ENCODE data around the gene ST7.
A peak's percentile ranks its signal among the peaks of the same experiment; 100 is the strongest.

ST7 gene

GRCh38 chr7:116980354-116980753 is 27.1 kb downstream of the ST7 start:
- no peak for DNase-seq

- DNase-seq, result peak; percentile 24
Observed at GRCh38 chr7:116981939-116982338, 28.6 kb downstream of the ST7 start.

GRCh38 chr7:116984511-116984910 is 31.2 kb downstream of the ST7 start:
- DNase-seq, result no peak

- DNase-seq, result peak; percentile 68
Observed at GRCh38 chr7:116984917-116985316, 31.6 kb downstream of the ST7 start.

- no peak for DNase-seq
Observed at GRCh38 chr7:116985575-116985974, 32.3 kb downstream of the ST7 start.

- no peak for DNase-seq
Observed at GRCh38 chr7:116986611-116987565, 33.6 kb downstream of the ST7 start.

- no peak for DNase-seq
Observed at GRCh38 chr7:116988363-116988989, 35.2 kb downstream of the ST7 start.

- no peak for DNase-seq
Observed at GRCh38 chr7:116990056-116990455, 36.8 kb downstream of the ST7 start.

- no peak for DNase-seq
Observed at GRCh38 chr7:116991233-116991632, 37.9 kb downstream of the ST7 start.

- DNase-seq, result no peak
Observed at GRCh38 chr7:116994611-116995010, 41.3 kb downstream of the ST7 start.

- no peak for DNase-seq
Observed at GRCh38 chr7:116997972-116998371, 44.7 kb downstream of the ST7 start.

GRCh38 chr7:116998567-116999175 is 45.4 kb downstream of the ST7 start:
- DNase-seq, result no peak

GRCh38 chr7:116999311-116999710 is 46.0 kb downstream of the ST7 start:
- no peak for DNase-seq

GRCh38 chr7:117001283-117001682 is 48.0 kb downstream of the ST7 start:
- no peak for DNase-seq

GRCh38 chr7:117004899-117005298 is 51.6 kb downstream of the ST7 start:
- no peak for DNase-seq

GRCh38 chr7:117005449-117005848 is 52.1 kb downstream of the ST7 start:
- DNase-seq, result no peak

- no peak for DNase-seq
Observed at GRCh38 chr7:117006907-117007684, 53.8 kb downstream of the ST7 start.

- DNase-seq, result no peak
Observed at GRCh38 chr7:117008118-117008885, 55.0 kb downstream of the ST7 start.

GRCh38 chr7:117008886-117009531 is 55.7 kb downstream of the ST7 start:
- DNase-seq, result peak; percentile 46

GRCh38 chr7:117009705-117010361 is 56.5 kb downstream of the ST7 start:
- DNase-seq, result peak; percentile 31
